IMR-90 (cell line): ENCODE data around the gene PRR12.

ENCODE experiments used
- CHD1 ChIP-seq: IDR thresholded peaks from 2 replicates; pipeline ENCODE4 v1.6.1; 2012; ENCODE audit warnings: low read depth, low read length, improper control_type of control experiment
- MAFK ChIP-seq: IDR thresholded peaks from 2 replicates; pipeline ENCODE4 v1.6.1; 2012; ENCODE audit warnings: low read depth, low read length, improper control_type of control experiment
- MAZ ChIP-seq: IDR thresholded peaks from 2 replicates; pipeline ENCODE4 v1.6.1; 2012; ENCODE audit warnings: low read depth, mild to moderate bottlenecking, low read length, improper control_type of control experiment, moderate library complexity, borderline replicate concordance
- MXI1 ChIP-seq: IDR thresholded peaks from 2 replicates; pipeline ENCODE4 v1.6.1; 2012; ENCODE audit warnings: low read depth, mild to moderate bottlenecking, low read length, moderate library complexity, borderline replicate concordance
- POLR2A ChIP-seq: IDR thresholded peaks from 2 replicates; pipeline ENCODE4 v1.6.1; 2012; ENCODE audit warnings: mild to moderate bottlenecking, low read depth, low read length
- RAD21 ChIP-seq: IDR thresholded peaks from 2 replicates; pipeline ENCODE4 v1.6.1; 2012; ENCODE audit warnings: low read length, improper control_type of control experiment
- RCOR1 ChIP-seq: IDR thresholded peaks from 2 replicates; pipeline ENCODE4 v1.6.1; 2012; ENCODE audit warnings: mild to moderate bottlenecking, low read length, improper control_type of control experiment; ENCODE audit not compliant: insufficient replicate concordance
- RFX5 ChIP-seq: IDR thresholded peaks from 2 replicates; pipeline ENCODE4 v1.8.0; 2012; ENCODE audit warnings: low read depth, mild to moderate bottlenecking, low read length, moderate library complexity
- SMC3 ChIP-seq: fragments of 150-350 bp; IDR thresholded peaks from 2 replicates; pipeline ENCODE4 v1.6.1; 2016; ENCODE audit warnings: low read depth, mild to moderate bottlenecking, antibody characterized with exemption, low read length, moderate library complexity
- TF ChIP-seq, protein P1 (sequence below): conservative IDR thresholded peaks from 2 replicates; pipeline ENCODE4 v1.5.1; 2012; ENCODE audit warnings: mild to moderate bottlenecking, low read depth, low read length, improper control_type of control experiment
- TF ChIP-seq, protein P2 (sequence below): fragments of 150-350 bp; IDR thresholded peaks from 2 replicates; pipeline ENCODE4 v1.6.1; 2016; ENCODE audit warnings: low read depth, mild to moderate bottlenecking, low read length, moderate library complexity, borderline replicate concordance
- TF ChIP-seq, protein P3 (sequence below): fragments of 150-350 bp; IDR thresholded peaks from 2 replicates; pipeline ENCODE4 v1.6.1; 2017; ENCODE audit warnings: mild to moderate bottlenecking, antibody characterized with exemption, low read length, low read depth

DNA sequence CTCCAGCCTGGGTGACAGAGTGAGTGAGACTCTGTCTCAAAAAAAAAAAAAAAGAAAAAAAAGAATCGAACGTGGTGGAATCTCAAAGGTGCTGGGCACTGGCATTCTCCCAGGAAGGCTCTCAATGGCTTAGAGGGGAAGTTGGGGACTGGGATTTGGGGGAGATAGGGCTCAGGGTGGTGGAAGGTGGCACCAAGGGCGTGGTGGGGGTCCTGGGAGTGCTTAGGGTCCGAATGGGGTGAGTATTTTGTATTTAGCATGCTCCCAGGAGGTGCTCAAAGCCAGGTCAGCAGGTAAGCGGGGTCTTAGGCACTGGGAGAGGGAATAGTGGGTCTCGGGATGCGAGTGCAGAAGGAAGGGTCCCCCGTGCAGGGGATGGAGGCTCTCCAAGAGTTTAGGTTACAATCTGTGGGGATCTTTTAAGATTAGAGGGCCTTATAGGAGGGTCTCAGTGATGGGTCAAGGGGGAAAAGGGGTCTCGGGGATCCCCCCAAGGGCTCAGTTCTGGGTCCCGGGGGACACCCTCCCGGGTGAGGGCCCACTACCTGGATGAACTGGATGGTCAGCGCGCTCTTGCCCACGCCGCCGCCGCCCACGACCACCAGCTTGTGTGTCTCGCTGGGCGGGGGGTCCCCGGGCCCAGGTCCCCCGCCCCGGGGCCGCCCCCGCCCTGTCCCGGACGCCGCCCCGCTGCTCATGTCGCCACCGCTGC, 48.6 kb downstream of the PRR12 start:
- TF ChIP-seq, protein P1, sequence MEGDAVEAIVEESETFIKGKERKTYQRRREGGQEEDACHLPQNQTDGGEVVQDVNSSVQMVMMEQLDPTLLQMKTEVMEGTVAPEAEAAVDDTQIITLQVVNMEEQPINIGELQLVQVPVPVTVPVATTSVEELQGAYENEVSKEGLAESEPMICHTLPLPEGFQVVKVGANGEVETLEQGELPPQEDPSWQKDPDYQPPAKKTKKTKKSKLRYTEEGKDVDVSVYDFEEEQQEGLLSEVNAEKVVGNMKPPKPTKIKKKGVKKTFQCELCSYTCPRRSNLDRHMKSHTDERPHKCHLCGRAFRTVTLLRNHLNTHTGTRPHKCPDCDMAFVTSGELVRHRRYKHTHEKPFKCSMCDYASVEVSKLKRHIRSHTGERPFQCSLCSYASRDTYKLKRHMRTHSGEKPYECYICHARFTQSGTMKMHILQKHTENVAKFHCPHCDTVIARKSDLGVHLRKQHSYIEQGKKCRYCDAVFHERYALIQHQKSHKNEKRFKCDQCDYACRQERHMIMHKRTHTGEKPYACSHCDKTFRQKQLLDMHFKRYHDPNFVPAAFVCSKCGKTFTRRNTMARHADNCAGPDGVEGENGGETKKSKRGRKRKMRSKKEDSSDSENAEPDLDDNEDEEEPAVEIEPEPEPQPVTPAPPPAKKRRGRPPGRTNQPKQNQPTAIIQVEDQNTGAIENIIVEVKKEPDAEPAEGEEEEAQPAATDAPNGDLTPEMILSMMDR: no peak
- TF ChIP-seq RAD21 (no peak), CHD1 (no peak), POLR2A (no peak), SMC3 (no peak), MAFK (no peak), RCOR1 (no peak), RFX5 (no peak), MXI1 (no peak), MAZ (no peak)
- TF ChIP-seq, protein P2, sequence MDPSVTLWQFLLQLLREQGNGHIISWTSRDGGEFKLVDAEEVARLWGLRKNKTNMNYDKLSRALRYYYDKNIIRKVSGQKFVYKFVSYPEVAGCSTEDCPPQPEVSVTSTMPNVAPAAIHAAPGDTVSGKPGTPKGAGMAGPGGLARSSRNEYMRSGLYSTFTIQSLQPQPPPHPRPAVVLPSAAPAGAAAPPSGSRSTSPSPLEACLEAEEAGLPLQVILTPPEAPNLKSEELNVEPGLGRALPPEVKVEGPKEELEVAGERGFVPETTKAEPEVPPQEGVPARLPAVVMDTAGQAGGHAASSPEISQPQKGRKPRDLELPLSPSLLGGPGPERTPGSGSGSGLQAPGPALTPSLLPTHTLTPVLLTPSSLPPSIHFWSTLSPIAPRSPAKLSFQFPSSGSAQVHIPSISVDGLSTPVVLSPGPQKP: no peak
- TF ChIP-seq, protein P3, sequence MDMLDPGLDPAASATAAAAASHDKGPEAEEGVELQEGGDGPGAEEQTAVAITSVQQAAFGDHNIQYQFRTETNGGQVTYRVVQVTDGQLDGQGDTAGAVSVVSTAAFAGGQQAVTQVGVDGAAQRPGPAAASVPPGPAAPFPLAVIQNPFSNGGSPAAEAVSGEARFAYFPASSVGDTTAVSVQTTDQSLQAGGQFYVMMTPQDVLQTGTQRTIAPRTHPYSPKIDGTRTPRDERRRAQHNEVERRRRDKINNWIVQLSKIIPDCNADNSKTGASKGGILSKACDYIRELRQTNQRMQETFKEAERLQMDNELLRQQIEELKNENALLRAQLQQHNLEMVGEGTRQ: no peak
